SH-SY5Y (cell line): ENCODE results near the gene CTCF.

ENCODE experiments used
- GATA2 ChIP-seq: IDR thresholded peaks from 2 replicates; pipeline ENCODE4 v1.6.1; 2011; ENCODE audit warnings: mild to moderate bottlenecking, low read depth, low read length
- GATA3 ChIP-seq: IDR thresholded peaks from 2 replicates; pipeline ENCODE4 v1.6.1; 2011; ENCODE audit warnings: low read depth, mild to moderate bottlenecking, low read length, moderate library complexity

DNA sequence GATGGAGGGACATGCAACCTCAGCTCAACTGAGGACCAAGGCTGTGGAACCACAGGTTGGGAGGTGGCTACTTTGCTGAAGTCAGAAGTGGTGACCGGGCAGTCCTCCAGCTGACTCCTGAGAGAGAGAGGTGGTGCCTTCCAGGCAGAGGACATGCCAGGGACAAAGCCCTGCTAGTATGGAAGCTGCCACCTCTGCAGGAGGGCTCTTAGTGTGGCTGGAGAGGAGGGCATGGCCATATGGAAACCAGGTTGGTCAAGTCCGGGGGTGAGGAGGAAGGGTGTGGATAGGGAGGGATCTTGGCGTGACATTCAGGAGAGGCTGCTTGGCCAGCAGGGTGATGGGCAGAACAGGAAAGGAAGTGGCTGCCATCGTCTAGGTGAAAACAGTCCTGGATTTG lies 110.0 kb downstream of the CTCF start:
- TF ChIP-seq GATA3: no peak
- TF ChIP-seq GATA2: no peak
